CD14-positive monocyte (primary cell): ENCODE measurements around the gene KYNU. TPM values are rescaled to one million over a fixed set of nuclear protein-coding genes. Genes with fewer than 3 reads are reported as not detected.
"Not testable (repeated sequence)": the region's sequence is repeated elsewhere in the genome, so short reads cannot be mapped to it uniquely, and the experiment has no call there.

ENCODE experiments used
- DNase-seq, 3 donors: peaks; one replicate each; pipeline ENCODE4 v3.0.0-alpha.2; 2011 to 2022
- H2AFZ ChIP-seq: 2 replicates; pipeline ENCODE4 v1.6.0; 2012; ENCODE audit warnings: mild to moderate bottlenecking, low read depth, low read length, inconsistent platforms; ENCODE audit not compliant: insufficient read depth, poor library complexity, severe bottlenecking
- H3K27ac ChIP-seq, 2 donors: 1 replicate in 1 of 2; 2 replicates in 1 of 2; pipeline ENCODE4 v1.5.1; 2012 to 2013; ENCODE audit warnings: low read length in 2 of 2, control low read depth in 1 of 2, inconsistent platforms in 1 of 2, low read depth in 1 of 2, mild to moderate bottlenecking in 1 of 2
- H3K27me3 ChIP-seq, 2 donors: one replicate each; pipeline versions ENCODE4 v1.6.0 to v1.6.1; 2011 to 2013; ENCODE audit warnings: low read length in 2 of 2; ENCODE audit not compliant: control insufficient read depth in 2 of 2, insufficient read depth in 2 of 2
- H3K36me3 ChIP-seq, 2 donors: replicated peaks in 1 of 2; 1 replicate in 1 of 2; 2 replicates in 1 of 2; pipeline versions ENCODE4 v1.5.1 to v1.6.1; 2012 to 2013; ENCODE audit warnings: low read length in 2 of 2, control low read depth in 1 of 2, inconsistent platforms in 1 of 2, mild to moderate bottlenecking in 1 of 2; ENCODE audit not compliant: insufficient read depth in 2 of 2, control insufficient read depth in 1 of 2
- H3K4me1 ChIP-seq, 2 donors: 1 replicate in 1 of 2; 2 replicates in 1 of 2; pipeline versions ENCODE4 v1.5.1 to v1.6.1; 2012 to 2013; ENCODE audit warnings: low read length in 2 of 2, control low read depth in 1 of 2, inconsistent platforms in 1 of 2, mild to moderate bottlenecking in 1 of 2, moderate library complexity in 1 of 2; ENCODE audit not compliant: insufficient read depth in 2 of 2, control insufficient read depth in 1 of 2
- H3K4me2 ChIP-seq: replicated peaks from 2 replicates; pipeline ENCODE3; 2012; ENCODE audit warnings: low read length, moderate library complexity, mild to moderate bottlenecking; ENCODE audit not compliant: poor library complexity, severe bottlenecking; ENCODE audit errors: extremely low read depth
- H3K4me3 ChIP-seq, 3 experiments: fragments of 200-600 bp in 1 of 3; sonication (generic) in 1 of 3; replicated peaks in 1 of 3; 1 replicate in 2 of 3; 2 replicates in 1 of 3; pipeline ENCODE4 v1.5.1; 2011 to 2013; ENCODE audit warnings: low read length in 3 of 3, mild to moderate bottlenecking in 3 of 3, control low read depth in 2 of 3, low read depth in 2 of 3, inconsistent platforms in 1 of 3, moderate library complexity in 1 of 3
- H3K79me2 ChIP-seq: 2 replicates; pipeline ENCODE4 v1.6.0; 2012; ENCODE audit warnings: mild to moderate bottlenecking, control low read depth, inconsistent platforms, low read length, moderate library complexity; ENCODE audit not compliant: insufficient read depth
- H3K9ac ChIP-seq: 2 replicates; pipeline ENCODE4 v1.6.0; 2017; ENCODE audit warnings: low read length, mild to moderate bottlenecking; ENCODE audit not compliant: insufficient read depth, poor library complexity, severe bottlenecking
- H3K9me3 ChIP-seq, 2 donors: replicated peaks in 1 of 2; 1 replicate in 1 of 2; 2 replicates in 1 of 2; pipeline versions ENCODE4 v1.5.1 to v1.6.1; 2012 to 2013; ENCODE audit warnings: low read length in 2 of 2, control low read depth in 1 of 2; ENCODE audit not compliant: control insufficient read depth in 1 of 2, insufficient read depth in 1 of 2
- H4K20me1 ChIP-seq: 2 replicates; pipeline ENCODE4 v1.6.0; 2012; ENCODE audit warnings: mild to moderate bottlenecking, low read length, control low read depth, moderate library complexity; ENCODE audit not compliant: insufficient read depth
- H3K27ac Mint-ChIP-seq, 7 donors: one replicate each; pipeline ENCODE4 v1.8.0; 2020; ENCODE audit warnings: mild to moderate bottlenecking in 7 of 7, mixed read lengths in 7 of 7, moderate library complexity in 6 of 7, inconsistent platforms in 2 of 7
- H3K27me3 Mint-ChIP-seq, 3 donors: one replicate each; pipeline ENCODE4 v1.8.0; 2021 to 2022; ENCODE audit warnings: low read depth in 3 of 3, mild to moderate bottlenecking in 3 of 3, mixed read lengths in 3 of 3, moderate library complexity in 3 of 3, inconsistent platforms in 1 of 3
- H3K36me3 Mint-ChIP-seq, 2 donors: one replicate each; pipeline ENCODE4 v1.8.0; 2020; ENCODE audit warnings: mixed read lengths in 2 of 2, inconsistent platforms in 1 of 2, mild to moderate bottlenecking in 1 of 2
- H3K4me1 Mint-ChIP-seq: one replicate; pipeline ENCODE4 v1.8.0; 2020; ENCODE audit warnings: mild to moderate bottlenecking, mixed read lengths
- H3K4me3 Mint-ChIP-seq, 2 donors: one replicate each; pipeline ENCODE4 v1.8.0; 2020; ENCODE audit warnings: mild to moderate bottlenecking in 2 of 2, mixed read lengths in 2 of 2, moderate library complexity in 1 of 2
- H3K9me3 Mint-ChIP-seq, 7 donors: one replicate each; pipeline ENCODE4 v1.8.0; 2020 to 2022; ENCODE audit warnings: mixed read lengths in 7 of 7, mild to moderate bottlenecking in 6 of 7, moderate library complexity in 6 of 7, inconsistent platforms in 2 of 7
- WGBS: methylation state at CpG from one replicate; pipeline ENCODE4 v1.1.5; 2013; ENCODE audit warnings: missing lambda C conversion rate; ENCODE audit not compliant: insufficient coverage; 5-methylcytosine and 5-hydroxymethylcytosine counted together
- intact Hi-C, 2 donors: fragments of 100-400 bp; cut with micrococcal nuclease; formaldehyde crosslinking; loops; one replicate each; pipeline versions ENCODE4 v1.15.0 to v1.15.1; 2023
- polyA plus RNA-seq, 3 donors: library from polyadenylated mRNA; depleted of rRNA in 1 of 3; unstranded in 2 of 3; stranded (reverse) in 1 of 3; fragments of 300-500 nt in 2 of 3; fragments of >200 nt in 1 of 3; fragmentation: Illumina TruSeq in 2 of 3; gene quantifications; 1 replicate in 2 of 3; 2 replicates in 1 of 3; pipeline ENCODE4 v1.2.3, GENCODE V29; 2012 to 2021
- TF ChIP-seq, protein P1 (sequence below): fragments of 200-600 bp; IDR thresholded peaks from one replicate; pipeline ENCODE4 v1.8.0; 2022; ENCODE audit warnings: antibody characterized with exemption, mild to moderate bottlenecking

Gene KYNU
- polyA plus RNA-seq, 3 donors: 40.7 to 132 (median 131) TPM

DNA sequence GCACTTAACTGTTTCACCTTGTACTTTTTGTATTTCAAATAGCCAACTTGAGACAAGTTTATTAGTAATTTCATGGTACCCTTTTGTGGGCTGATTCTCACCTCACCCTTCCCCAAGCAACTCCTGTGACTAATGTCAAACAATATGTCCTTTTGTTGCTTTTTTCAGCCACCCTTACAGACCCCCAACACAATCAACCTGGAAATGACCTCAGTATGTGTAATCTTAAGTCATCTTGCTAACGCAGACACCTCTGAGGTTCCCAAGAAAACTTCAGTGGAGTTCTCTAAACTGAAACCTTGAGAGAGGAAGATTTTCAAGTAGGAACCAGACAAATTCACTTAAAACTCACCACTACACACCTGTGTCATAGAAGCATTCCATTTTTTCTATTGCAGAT lies 69.5 kb downstream of the KYNU start:
- H3K4me3 ChIP-seq: no peak overlapping the region
- no peak for DNase-seq
- H2AFZ ChIP-seq: no peak overlapping the region
- Mint-ChIP-seq H3K4me3 (no peak overlapping the region), H3K36me3 (peaks cover 70 to 74% of the 10 kb centered on the region in 2 donors), H3K27ac (peak overlapping the region in 1 of 7 donors; percentile 7), H3K27me3 (peaks cover 0 to 1% (median 0%) of the 10 kb centered on the region in 3 donors), H3K9me3 (peaks cover 15 to 24% (median 20%) of the 10 kb centered on the region in 7 donors), H3K4me1 (no peaks in the 10 kb centered on the region)
- H4K20me1 ChIP-seq: peaks cover 81% of the 10 kb centered on the region
- intact Hi-C loops: no loop called here
- no peaks in the 10 kb centered on the region for H3K79me2 ChIP-seq
- H3K9ac ChIP-seq: no peak overlapping the region
- H3K27ac ChIP-seq: no peak overlapping the region
- no peaks in the 10 kb centered on the region for H3K27me3 ChIP-seq
- peaks cover 12 to 19% of the 10 kb centered on the region in 2 donors for H3K9me3 ChIP-seq
- no peaks in the 10 kb centered on the region for H3K4me1 ChIP-seq
- H3K4me2 ChIP-seq: no peak overlapping the region
- no CpG with 5 or more reads among the region's 1 CpG for WGBS
- TF ChIP-seq, protein P1, sequence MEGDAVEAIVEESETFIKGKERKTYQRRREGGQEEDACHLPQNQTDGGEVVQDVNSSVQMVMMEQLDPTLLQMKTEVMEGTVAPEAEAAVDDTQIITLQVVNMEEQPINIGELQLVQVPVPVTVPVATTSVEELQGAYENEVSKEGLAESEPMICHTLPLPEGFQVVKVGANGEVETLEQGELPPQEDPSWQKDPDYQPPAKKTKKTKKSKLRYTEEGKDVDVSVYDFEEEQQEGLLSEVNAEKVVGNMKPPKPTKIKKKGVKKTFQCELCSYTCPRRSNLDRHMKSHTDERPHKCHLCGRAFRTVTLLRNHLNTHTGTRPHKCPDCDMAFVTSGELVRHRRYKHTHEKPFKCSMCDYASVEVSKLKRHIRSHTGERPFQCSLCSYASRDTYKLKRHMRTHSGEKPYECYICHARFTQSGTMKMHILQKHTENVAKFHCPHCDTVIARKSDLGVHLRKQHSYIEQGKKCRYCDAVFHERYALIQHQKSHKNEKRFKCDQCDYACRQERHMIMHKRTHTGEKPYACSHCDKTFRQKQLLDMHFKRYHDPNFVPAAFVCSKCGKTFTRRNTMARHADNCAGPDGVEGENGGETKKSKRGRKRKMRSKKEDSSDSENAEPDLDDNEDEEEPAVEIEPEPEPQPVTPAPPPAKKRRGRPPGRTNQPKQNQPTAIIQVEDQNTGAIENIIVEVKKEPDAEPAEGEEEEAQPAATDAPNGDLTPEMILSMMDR: no peak
- H3K36me3 ChIP-seq: peaks cover 43 to 59% of the 10 kb centered on the region in 2 donors

DNA sequence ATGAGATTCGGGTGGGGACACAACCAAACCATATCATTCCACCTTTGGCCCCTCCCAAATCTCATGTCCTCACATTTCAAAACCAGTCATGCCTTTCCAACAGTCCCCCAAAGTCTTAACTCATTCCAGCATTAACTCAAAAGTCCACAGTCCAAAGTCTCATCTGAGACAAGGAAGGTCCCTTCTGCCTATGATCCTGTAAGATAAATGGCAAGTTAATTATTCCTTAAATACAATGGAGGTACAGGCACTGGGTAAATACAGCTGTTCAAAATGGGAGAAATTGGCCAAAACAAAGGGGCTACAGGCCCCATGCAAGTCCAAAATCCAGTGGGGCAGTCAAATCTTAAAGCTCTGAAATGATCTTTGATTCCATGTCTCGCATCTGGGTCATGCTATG lies 71.3 kb downstream of the KYNU start:
- H3K4me1 ChIP-seq, H3K27me3 Mint-ChIP-seq, H3K9ac ChIP-seq, H3K79me2 ChIP-seq, H3K4me3 ChIP-seq, H2AFZ ChIP-seq, H3K4me3 Mint-ChIP-seq, H3K4me1 Mint-ChIP-seq, DNase-seq, H3K4me2 ChIP-seq, H3K27me3 ChIP-seq, intact Hi-C loops, H3K27ac Mint-ChIP-seq, H3K27ac ChIP-seq: not testable (repeated sequence)
- Mint-ChIP-seq H3K9me3 (peaks cover 17 to 24% (median 20%) of the 10 kb centered on the region in 7 donors), H3K36me3 (peaks cover 76 to 79% of the 10 kb centered on the region in 2 donors)
- peaks cover 55 to 72% of the 10 kb centered on the region in 2 donors for H3K36me3 ChIP-seq
- peaks cover 12 to 19% of the 10 kb centered on the region in 2 donors for H3K9me3 ChIP-seq
- WGBS: 100% methylated on average over 2 of the region's 2 CpGs
- peaks cover 81% of the 10 kb centered on the region for H4K20me1 ChIP-seq

DNA sequence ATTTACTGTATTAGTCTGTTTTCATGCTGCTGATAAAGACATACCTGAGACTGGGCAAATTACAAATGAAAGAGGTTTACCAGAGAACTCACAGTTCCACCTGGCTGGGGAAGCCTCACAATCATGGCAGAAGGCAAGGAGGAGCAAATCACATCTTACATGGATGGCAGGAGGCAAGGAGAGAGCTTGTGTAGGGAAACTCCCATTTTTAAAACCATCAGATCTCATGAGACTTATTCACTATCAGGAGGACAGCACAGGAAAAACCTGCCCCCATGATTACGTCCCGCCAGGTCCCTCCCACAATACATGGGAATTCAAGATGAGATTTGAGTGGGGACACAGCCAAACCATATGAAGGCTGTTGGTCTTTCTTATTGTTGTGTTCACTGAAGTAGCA lies 72.9 kb downstream of the KYNU start:
- H3K27ac ChIP-seq, H3K4me2 ChIP-seq, intact Hi-C loops, H3K27me3 Mint-ChIP-seq, H3K9ac ChIP-seq, DNase-seq, H3K4me1 ChIP-seq, H3K4me3 ChIP-seq, H3K4me1 Mint-ChIP-seq, H2AFZ ChIP-seq, H3K27me3 ChIP-seq, H3K4me3 Mint-ChIP-seq, H3K79me2 ChIP-seq: not testable (repeated sequence)
- no CpG with 5 or more reads among the region's 2 CpGs for WGBS
- peak overlapping the region in 1 of 7 donors; percentile 33 for H3K27ac Mint-ChIP-seq
- Histone ChIP-seq H4K20me1 (peaks cover 75% of the 10 kb centered on the region), H3K36me3 (peaks cover 66 to 88% of the 10 kb centered on the region in 2 donors), H3K9me3 (peaks cover 12 to 19% of the 10 kb centered on the region in 2 donors)
- H3K36me3 Mint-ChIP-seq: peaks cover 80 to 84% of the 10 kb centered on the region in 2 donors
- H3K9me3 Mint-ChIP-seq: peaks cover 17 to 24% (median 20%) of the 10 kb centered on the region in 7 donors
